NCI-H446 treated with DMSO at 0.1 percent for 48 hours (cell line): ENCODE measurements around the gene UGT1A4.

Experiments used
- DNase-seq: peaks from one replicate; lab custom pipeline; 2025; lab: John Stamatoyannopoulos, UW

Gene UGT1A4

DNA sequence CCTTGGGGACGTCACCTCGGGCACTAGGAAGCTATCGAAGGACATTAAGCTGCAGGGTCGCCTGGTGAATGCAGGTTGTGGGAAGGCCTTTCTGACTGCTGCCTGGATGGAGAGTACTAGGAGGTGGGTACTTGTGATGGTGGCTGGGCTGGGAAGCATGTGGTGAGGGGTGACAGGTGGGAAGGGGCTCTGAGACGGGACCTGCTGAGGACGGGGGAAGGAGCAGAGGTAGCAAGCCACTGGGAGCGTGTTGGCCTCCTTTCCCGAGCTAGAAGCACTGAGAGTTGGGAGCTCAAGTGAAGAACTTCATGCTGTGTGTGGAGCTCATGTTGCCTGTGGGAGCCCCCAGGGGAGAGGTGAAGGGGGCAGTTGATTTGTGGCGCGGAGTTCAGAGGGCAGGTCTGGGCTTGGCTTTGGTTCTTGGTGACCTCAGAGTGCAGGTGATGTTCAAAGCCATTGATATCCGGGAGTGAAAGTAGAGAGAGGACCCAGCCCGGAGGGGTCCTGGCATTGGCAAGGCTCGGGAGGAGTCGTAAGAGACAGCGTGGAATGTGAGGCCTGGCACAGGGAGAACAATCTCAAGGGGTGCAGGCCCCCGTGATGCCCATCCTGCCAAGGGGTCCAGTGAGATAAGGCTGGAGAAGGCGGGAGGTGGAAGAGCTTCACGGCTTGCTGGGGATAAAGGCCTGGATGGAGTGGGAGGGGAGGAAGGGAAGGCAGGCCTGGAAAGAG lies 72.8 kb downstream of the UGT1A4 start:
- DNase-seq, result no peak

DNA sequence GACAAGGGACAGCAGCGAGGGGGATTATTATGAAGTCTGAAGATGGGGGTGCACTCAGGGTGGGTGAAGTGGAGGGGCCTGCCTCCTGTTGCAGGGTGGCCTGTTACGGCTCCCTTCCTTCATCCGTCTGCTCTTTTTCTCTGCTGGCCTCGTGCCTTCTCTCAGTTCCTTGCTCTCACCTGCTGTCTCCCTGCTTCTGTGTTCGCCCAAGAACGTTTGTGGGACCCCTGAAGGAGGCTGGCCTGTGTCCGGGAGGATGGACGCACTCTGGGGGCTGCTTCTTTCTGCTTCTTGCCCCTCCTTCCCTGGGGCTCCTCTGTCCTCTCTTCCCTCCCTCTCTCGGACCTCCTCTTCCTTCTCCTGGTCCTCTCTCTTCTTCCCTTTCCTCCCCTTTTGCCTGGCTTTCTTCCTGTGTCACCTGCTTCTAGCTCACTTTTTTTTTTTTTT lies 73.4 kb downstream of the UGT1A4 start:
- no peak for DNase-seq

DNA sequence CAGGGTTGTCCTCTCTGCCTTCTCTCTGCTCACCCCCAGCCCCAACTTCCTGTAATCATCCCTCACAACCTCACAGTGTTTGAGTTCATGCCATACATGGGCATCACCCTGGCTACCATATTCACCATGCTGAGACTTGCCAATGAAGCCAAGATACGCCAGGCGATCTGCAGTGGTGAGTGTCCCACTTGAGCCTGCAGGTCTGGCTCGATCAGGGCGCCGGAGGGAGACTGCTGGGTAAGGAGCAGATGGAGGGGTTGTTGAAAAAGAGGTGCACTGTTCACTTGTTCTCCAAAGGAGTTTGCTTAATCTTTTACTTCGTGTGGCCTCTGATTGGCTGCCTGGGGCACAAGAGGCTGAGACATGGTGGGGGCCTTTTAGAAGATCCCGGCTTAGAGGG lies 74.2 kb downstream of the UGT1A4 start:
- no peak for DNase-seq

DNA sequence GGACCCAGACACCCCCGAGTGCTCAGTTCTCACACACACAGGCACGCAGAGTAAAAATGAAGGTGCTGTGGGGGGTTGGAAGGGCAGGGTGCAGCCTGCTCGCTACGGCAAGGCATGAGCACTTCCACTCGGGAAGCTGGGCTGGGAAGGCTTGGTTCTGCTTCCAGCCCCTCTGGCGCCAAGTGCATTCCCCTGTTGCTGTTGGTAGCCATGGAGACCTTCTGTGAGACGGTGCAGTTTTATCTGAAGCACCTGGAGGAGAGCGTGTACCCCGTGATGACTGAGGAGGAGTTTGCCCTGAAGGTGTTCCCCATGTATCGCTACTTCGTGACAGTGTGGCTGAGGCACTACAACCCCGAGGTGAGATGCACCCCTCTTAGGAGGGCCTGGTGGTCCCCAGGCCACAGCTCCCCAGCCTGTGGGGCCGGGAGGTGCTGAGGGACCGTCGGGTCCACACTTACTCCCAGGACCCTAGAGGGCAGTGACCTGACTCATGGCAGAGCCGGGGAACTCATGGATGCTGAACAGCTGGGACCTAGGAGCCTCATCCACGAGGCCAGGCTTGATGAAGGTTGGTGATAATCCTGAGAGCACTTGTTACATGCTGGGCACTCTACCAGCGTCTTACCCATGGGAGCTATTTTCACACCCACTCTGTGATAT lies 75.1 kb downstream of the UGT1A4 start:
- no peak for DNase-seq

DNA sequence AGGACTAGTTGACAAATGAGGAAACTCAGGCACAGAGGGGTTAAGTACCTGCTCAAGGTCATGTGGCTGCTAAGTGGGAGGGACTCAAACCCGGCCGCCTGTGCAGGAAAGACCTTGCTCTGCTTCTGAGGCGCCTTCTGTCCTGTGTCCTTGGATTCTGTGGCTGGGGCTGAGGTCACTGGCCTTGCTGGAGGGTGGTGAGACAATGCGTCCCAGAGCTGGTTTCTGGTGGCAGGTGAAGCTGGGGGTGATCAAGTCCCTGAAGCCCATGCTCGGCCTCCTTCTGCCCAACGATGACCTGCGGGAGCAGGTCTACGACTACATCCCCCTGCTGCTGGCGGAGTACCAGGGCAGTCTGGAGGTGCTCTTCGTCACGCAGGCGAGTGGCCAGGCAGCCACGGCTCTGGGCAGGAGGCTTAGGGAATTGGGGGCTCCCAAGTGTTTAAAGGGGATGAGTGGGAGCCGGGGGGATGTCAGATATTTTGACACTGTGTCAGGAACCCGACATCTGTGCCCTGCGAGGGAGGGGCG lies 75.7 kb downstream of the UGT1A4 start:
- DNase-seq, result no peak

DNA sequence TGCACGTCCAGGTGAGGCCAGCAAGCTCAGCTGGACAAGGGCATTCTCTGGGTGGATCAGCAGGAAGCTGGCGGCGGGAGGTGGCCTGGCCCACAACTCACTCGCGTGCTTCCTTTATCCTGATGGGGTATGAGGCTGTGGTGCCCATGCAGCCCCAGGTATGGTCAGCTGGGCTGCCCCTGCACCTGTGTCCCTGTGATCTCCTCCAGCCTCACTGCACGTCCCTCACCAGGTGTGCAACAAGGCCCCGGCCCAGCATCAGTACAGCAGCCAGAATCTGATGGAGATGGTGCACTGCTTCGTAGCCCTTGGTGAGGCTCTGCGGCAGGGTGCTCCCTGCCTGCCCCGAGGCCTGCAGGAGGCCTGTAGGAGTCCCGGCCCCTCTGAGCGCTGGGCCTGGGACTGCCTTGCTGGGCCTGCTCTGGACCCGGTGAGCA lies 77.2 kb downstream of the UGT1A4 start:
- no peak for DNase-seq

DNA sequence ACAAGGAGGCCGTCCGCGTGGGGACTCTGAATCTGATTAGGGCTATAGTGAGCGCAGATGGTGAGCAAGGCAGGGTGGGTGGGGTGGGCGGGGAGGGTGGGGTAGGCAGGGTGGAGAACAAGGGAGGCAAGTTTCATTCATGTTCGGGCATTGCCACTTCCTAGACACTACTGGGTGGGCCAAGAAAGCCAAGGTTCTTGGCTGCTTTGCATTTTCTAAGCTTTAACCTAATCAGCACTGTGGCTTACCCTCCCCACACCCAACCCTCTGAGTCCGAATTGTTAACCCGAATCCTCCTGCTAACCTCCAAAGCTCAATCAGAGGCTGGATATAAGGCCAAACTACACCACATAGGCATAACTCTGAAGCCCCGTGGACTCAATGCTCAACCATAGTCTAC lies 77.7 kb downstream of the UGT1A4 start:
- DNase-seq, result no peak

DNA sequence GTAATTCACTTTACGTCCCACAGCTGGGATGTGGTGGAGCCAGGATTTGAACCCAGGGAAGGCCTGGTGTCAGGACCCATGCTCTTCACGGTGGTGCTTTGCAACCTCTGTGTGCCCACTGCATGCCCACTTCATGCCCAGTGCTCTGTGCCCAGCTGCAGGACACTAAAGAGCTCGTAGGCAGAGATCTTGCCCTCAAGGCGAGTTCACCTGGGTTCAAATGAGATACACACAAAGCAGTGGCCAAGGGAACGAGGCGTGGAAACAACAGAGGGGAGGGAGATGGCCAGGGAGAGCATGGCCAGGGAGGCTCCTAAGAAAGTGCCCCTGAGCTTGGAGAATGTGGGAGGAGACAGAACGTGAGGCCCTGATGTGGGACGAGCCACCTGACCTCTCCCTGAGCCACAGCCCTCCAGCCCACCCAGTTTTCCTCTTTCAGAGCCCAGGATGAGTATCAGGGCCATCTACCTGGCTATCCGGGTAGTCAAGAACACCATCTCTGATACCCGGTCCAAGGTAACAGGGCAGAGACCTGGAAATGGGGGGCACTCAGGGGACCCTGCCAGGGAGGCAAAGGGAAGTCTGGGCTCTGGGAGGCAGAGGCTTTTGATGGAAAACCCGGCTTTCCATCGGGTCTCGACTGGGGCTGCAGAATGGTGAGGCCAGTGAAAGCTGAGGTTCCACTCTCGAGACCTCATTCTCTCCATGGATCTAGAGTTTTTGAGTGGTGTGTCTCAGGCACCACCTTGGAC lies 80.0 kb downstream of the UGT1A4 start:
- DNase-seq, result no peak

DNA sequence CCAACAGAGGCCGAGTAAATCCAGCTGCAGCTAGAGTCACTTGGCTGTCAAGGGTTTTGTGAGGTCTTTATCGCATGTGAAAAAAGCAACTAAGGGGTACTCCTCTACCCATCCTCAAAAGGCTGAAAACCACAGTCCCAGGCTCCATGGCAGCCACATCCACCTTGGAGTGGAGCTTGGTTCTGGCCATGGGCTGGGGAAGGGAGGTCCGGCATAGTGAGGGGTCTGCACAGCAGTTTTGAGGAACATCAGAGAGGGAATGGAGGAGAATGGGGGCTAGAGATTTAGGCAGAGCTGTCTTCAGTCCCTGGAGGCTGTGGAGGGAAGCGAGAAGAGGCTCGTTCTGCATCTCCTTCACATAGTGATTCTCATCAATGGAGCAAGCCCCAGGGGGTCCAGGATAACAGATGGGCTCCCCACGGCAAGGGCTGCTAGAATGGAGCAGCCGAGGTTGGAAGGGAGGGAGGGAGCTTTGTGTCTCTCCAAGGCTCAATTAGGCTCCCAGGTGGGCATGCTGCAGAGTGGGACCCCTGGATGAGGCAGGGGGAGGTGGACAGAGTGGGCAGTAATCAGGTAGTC lies 80.6 kb downstream of the UGT1A4 start:
- DNase-seq, result no peak

DNA sequence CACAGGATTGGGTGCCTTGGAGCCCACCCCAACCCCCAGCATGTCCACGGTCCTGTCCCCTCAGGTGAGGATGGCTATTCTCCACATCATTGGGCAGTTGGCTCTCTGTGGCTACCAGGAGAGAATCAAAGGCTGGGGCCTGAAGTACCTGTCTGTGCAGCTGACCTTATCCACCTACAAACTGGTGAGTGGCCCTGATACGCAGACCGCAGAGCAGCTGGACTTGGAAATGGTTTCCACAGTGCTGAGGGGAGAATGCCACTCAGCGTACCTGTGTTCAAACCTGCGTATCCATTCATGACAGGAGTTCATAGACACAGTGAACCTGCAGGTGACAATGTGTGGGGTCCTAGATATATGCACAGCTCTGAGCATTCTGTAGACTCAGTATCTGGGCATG lies 81.2 kb downstream of the UGT1A4 start:
- no peak for DNase-seq

DNA sequence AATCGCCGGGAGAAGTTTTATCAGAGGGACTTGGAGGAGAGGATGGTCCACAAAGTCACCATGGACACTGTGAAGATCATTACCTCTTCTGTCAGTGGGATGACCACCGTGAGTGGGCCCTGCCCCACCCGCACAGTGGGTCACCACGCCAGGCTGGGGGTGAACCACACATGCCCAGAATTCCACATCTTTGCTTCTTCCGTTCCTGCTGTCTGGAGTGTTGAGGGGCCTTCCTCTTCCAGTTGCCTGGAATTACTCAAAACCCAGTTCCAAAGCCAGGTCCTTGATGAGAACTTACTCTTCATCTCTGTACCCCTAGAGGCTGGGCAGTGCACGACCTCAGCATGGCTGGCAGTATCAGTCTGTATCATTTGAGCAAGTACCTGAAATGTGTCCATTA lies 81.7 kb downstream of the UGT1A4 start:
- no peak for DNase-seq

DNA sequence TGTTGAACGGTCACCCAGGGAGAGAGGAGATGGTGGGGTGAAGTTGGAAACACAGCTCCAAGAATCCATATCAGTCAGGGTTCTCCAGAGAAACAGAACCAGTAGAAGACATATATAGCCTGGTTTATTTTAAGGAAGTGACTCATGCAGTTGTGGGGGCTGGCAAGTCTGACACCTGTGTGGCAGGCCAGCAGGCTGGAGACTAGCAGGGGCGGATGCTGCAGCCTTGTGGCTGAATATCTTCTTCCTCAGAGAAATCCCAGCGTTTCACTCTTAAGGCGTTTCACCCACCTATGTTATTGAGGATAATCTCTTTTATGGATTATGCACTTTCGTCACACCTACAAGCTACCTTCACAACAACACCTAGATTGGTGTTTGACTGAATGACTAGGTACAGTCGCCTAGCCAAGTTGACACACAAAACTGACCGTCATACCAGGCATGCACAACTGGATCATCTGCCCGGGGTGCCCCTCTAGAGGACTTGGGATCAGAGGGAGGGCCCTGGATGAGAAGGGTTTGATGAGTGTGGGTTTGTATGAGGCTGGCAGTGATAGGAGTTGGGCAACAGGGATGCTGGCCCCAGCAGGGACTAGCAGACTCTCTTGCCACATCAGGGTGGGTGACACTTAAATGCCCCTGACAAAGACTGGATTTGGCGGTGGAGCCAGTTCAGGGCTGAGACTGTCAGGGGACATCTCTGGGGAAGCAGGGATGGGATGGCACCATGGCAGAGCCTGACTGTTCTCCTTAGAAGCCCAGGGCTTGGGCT lies 83.0 kb downstream of the UGT1A4 start:
- no peak for DNase-seq

DNA sequence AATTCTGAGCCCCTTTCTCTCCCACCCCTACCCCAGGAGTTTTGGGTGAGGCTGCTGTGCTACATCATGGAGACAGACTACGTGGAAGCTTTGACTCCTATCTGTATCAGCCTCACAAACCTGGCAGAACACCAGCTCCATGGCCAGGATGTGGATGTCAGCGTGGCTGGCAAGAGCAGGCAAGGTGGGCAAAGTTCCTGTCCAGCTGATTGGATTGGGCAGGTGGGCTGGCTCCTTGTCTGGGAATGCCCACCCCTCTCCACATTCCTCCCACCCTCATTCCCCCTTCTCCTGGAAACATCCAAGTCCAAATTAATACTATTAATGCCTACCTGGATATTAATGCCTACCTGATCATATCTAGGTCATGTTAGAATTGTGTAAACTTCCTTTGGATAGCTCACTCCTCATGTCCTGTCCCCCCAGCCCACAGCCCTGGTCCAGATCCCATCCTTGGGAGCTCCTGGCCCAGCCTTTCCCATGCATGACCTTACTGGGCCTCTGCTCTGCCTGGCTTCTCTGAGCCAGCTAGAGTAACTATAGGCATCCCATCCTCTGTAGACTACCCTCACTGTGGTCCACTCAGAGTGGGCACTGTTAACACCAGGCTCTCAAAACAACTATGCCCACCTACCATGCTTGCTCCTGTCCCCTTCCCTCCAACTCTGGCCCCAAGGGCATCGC lies 83.7 kb downstream of the UGT1A4 start:
- no peak for DNase-seq

DNA sequence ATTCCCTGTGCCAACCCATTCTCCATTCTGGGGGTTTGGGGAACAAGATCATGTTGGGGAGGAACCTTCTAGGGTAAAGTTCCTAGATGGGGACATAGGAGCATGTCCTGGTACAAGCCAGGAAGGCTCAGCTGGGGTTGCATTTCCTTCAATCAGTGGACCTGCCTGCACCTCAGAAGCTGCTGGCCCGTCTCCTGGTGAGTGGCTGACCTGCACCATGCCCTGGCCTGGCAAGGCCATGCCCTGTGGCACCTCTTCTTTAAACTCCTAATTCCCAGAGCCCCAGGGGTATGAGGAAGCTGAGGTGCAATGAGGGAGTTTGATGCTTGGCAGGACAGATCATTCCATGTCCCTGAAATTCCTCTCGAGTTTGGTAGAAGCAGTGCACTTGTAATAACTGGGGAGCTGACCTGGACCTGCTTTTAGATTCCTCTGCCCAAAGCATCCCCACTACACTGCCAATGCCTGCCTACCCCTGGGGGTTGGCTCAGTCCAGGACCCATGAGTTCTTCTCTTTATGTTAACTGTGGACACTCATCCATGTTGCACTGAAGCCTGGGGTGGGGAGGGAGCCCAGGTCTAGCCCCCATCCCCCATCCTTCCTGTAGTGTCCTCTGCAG lies 84.9 kb downstream of the UGT1A4 start:
- DNase-seq, result no peak

DNA sequence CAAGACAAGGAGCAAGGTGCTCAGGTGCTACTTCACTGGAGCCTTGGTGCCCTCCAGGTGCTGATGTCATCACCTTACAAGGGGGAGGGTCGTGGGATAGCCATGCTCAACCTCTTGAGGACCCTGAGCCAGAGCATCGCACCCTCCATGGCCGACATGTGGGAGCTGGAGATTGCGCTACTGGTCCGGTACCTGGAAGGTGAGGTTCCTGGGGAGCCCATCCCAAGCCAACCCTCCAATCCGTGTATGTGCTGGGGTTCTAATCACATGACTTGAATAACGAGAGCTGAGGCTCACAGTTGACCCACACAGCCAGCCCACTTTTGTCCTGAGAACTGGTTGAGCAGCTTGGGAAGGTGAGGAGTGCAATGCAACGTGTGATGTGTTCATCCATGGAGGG lies 85.5 kb downstream of the UGT1A4 start:
- no peak for DNase-seq

DNA sequence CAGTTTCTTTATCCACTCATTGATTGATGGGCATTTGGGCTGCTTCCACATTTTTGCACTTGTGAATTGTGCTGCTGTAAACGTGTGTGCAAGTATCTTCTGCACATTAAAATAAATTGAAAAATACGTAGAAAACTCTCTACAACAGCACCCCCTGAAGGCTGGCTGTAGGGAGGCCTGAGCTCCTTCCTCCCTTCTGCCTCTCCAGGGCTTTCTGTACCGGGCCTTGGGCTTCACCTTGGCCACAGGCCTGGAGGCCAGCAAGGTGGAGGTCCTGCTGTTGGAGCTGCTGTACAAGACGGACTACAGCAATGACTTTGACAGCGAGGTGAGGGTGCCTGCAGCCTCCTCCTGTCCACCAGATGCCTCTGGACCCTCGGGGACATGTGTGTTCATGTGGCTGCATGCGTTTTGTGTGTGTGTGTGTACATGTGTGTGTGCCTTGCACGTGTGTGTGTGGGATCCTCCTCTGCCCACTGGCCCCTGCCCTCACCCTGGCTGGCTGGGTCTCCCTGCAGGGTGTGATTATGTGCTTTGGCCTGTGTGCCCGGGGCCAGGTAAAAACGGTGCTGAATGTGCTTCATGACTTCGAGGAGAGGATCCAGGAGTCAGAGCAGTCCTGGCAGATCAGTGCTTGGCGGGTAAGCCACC lies 88.8 kb downstream of the UGT1A4 start:
- no peak for DNase-seq

DNA sequence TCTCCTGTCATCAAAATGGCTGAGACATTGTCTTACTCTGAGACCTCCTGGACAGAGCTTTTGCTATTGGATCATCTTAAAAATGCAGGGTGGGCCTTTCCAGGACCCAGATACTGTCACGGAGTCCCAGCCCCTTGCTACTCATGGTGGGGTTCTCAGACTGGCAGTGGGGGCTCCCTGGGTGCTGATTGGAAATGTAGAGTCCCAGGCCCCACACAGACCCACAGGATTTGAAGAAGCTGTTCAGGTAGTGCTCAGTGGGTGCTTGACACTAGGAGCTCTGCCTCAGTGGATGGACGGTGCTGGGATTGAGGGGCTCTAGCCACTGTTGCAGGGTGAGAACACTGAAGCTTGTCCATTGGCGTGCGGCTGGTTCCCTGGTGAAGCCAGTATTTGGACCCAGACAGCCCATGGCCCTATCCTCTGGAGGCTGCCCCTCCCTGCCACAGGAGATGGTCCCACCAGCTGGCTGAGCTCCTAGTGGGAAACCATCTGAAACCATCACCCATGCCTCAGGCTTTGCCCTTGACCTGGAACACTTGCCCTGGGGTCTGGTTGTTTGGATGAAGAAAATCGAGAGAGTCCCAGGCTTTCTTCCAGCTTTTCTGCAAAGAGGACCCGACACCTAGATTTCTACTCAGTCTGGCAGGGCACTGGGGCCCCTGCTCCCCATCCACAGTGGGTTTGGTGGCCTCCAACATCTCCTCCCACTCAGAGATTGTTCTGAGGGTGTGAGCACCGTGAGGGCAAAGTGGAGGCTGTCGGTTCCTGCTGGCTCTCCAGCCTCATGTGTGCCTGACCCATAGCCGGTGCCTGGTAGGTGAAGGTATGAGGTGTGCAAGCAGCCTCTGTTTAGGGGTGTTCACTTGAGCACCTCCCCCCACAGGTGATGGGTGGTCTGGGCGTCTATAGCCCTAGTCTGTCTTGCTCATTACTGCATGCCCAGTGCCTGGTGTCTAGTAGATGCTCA lies 89.7 kb downstream of the UGT1A4 start:
- no peak for DNase-seq

DNA sequence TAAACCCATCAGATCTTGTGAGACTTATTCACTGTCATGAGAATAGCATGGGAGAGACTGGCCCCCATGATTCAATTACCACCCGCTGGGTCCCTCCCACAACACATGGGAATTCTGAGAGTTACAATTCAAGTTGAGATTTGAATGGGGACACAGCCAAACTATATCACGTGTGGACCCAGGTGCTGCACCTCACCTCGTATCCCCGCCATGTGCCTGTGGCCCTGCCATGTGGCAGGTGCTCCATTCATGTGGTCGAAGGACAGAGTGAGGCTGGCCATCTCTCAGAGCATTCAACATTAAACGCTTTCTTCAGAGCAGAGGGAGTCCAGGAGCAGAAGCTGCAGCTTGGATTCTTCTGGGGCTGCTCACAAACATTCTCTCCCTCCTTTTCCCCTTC lies 91.8 kb downstream of the UGT1A4 start:
- DNase-seq, result no peak

DNA sequence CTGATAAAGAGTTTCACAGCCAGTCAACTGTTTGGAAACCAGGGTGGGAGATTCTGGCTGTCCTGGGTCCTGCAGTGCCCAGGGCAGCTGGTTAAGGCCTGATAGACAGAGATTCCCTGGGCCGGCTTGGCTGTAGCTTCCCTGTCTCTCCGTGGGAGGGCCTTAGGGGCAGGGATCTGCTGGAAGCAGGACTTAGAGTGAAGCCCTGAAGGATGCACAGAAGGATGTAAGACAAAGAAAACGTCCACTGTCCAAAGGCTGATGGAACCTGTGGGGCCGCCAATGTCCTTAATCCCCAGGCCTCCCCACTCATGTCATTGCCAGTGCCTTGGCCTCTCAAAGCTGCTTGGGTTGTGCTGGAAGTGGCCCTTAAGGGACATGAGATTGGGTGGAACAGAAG lies 92.6 kb downstream of the UGT1A4 start:
- DNase-seq, result no peak
